Astrocyte (in vitro differentiated cells and primary cell): ENCODE results near the gene LRRC45.

Source experiments
- CTCF ChIP-seq: IDR thresholded peaks from 2 replicates; pipeline ENCODE4 v1.5.1; 2011; ENCODE audit warnings: low read depth, mild to moderate bottlenecking, inconsistent platforms, low read length, moderate library complexity; ENCODE audit not compliant: insufficient read depth
- EZH2 ChIP-seq: IDR thresholded peaks from 2 replicates; pipeline ENCODE4 v1.6.1; 2012; ENCODE audit warnings: mild to moderate bottlenecking, low read length, inconsistent platforms; ENCODE audit not compliant: insufficient read depth

- TF ChIP-seq CTCF (no peak), EZH2 (no peak)
Measured at GRCh38 chr17:81973432-81973831, 49.7 kb upstream of the LRRC45 start.
